Measurements from ENCODE around the gene MLC1. TPM values are rescaled to one million over a fixed set of nuclear protein-coding genes. Genes with fewer than 3 reads are reported as not detected.

Gene MLC1
- total RNA-seq, 1 donor from 2014 or later: 0.66 TPM

DNA sequence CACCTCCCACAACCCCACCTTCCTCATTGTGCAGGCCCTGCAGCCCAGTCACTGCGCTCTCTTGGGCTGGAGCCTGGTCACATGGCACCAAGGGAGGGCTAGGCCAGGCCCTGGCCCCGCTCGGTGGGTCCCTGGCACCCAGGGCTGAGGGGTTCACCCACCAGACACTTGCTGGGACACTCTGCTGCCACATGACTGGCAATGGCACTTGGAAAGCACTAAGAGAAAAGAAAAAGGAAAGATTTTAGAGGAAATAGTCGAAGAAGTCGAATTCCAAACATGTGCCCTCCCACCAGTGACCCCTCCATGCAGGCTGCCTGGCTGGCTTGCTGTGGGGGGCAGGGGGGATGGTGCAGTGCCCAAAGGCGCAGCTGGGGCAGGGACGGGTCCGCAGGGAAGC lies 14.9 kb downstream of the MLC1 start:
- Histone ChIP-seq H3K27ac (replicated peaks) (no peak overlapping the region), H3K27me3 (ENCODE audit: low read depth) (peaks cover 67% of the 10 kb centered on the region), H3K4me3 (no peak overlapping the region), H3K4me1 (no peaks in the 10 kb centered on the region), H3K9me3 (replicated peaks) (no peaks in the 10 kb centered on the region), H3K36me3 (no peaks in the 10 kb centered on the region)
- TF ChIP-seq, protein P1, sequence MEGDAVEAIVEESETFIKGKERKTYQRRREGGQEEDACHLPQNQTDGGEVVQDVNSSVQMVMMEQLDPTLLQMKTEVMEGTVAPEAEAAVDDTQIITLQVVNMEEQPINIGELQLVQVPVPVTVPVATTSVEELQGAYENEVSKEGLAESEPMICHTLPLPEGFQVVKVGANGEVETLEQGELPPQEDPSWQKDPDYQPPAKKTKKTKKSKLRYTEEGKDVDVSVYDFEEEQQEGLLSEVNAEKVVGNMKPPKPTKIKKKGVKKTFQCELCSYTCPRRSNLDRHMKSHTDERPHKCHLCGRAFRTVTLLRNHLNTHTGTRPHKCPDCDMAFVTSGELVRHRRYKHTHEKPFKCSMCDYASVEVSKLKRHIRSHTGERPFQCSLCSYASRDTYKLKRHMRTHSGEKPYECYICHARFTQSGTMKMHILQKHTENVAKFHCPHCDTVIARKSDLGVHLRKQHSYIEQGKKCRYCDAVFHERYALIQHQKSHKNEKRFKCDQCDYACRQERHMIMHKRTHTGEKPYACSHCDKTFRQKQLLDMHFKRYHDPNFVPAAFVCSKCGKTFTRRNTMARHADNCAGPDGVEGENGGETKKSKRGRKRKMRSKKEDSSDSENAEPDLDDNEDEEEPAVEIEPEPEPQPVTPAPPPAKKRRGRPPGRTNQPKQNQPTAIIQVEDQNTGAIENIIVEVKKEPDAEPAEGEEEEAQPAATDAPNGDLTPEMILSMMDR (IDR thresholded peaks at IDR 0.05; ENCODE audit: borderline replicate concordance): no peak
- intact Hi-C loops (cut with micrococcal nuclease): no loop called here
- no peak for DNase-seq

DNA sequence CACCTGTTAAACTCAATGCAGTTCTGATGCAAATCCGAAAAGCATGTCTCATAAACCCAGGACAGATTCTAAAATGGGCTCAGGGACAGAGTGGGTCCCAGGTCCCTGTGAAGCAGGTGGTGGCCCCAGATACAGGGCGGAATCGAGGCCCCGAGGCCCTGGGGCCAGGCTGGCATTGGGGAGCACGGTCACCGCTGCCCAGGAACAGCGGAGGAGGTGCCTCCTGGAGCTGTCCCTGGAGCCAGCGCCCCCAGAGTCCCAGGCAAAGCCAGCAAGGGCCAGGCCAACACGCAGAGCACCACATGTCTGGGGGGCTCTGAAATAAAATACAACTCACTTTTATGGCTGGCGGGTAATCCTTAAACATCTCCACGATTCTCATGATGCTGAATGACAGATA lies 17.1 kb downstream of the MLC1 start:
- Histone ChIP-seq H3K4me1 (no peaks in the 10 kb centered on the region), H3K4me3 (no peak overlapping the region), H3K27ac (replicated peaks) (no peak overlapping the region), H3K27me3 (ENCODE audit: low read depth) (peaks cover 69% of the 10 kb centered on the region), H3K9me3 (replicated peaks) (no peaks in the 10 kb centered on the region), H3K36me3 (no peaks in the 10 kb centered on the region)
- no peak for DNase-seq
- TF ChIP-seq, protein P1 (IDR thresholded peaks at IDR 0.05; ENCODE audit: borderline replicate concordance): no peak
- intact Hi-C loops (cut with micrococcal nuclease): no loop called here

DNA sequence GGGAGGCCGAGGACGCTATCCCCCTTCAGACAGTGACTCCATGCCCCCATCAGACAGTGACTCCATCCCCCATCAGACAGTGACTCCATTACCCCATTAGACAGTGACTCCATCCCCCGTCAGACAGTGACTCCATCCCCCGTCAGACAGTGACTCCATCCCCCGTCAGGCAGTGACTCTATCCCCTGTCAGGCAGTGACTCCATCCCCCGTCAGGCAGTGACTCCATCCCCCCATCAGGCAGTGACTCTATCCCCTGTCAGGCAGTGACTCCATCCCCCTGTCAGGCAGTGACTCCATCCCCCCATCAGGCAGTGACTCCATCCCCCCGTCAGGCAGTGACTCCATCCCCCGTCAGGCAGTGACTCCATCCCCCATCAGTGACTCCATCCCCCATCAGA lies 18.0 kb downstream of the MLC1 start:
- Histone ChIP-seq H3K9me3 (replicated peaks) (no peaks in the 10 kb centered on the region), H3K27ac (replicated peaks) (no peak overlapping the region), H3K4me3 (no peak overlapping the region), H3K4me1 (no peaks in the 10 kb centered on the region), H3K36me3 (no peaks in the 10 kb centered on the region), H3K27me3 (ENCODE audit: low read depth) (peaks cover 69% of the 10 kb centered on the region)
- TF ChIP-seq, protein P1 (IDR thresholded peaks at IDR 0.05; ENCODE audit: borderline replicate concordance): no peak
- DNase-seq: no peak
- intact Hi-C loops (cut with micrococcal nuclease): no loop called here

DNA sequence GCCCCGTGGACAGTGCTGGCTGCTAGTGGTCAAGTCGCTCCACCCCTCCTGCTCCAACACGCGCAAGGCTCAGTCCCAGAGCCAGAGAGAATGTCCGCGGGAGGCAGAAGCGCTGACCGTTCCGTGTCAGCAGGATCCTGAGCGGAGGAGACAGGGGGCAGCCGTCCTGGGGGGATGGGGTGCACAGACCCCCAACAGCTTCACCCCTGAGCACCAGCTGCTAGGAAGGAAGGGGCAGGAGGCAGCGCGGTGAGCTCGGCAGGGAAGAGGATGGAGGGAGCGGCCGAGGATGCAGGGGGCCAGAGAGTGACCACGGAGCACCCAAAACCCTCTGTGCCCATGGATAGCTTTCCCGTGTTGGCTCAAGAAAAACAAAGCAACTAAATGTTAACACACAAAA lies 20.8 kb downstream of the MLC1 start:
- H3K27me3 ChIP-seq (ENCODE audit: low read depth): peaks cover 71% of the 10 kb centered on the region
- no peaks in the 10 kb centered on the region for H3K9me3 ChIP-seq (replicated peaks)
- intact Hi-C loops (cut with micrococcal nuclease): no loop called here
- no peak overlapping the region for H3K4me3 ChIP-seq
- no peak overlapping the region for H3K27ac ChIP-seq (replicated peaks)
- no peaks in the 10 kb centered on the region for H3K36me3 ChIP-seq
- no peak for DNase-seq
- peaks cover 5% of the 10 kb centered on the region for H3K4me1 ChIP-seq
- TF ChIP-seq, protein P1 (IDR thresholded peaks at IDR 0.05; ENCODE audit: borderline replicate concordance): no peak

DNA sequence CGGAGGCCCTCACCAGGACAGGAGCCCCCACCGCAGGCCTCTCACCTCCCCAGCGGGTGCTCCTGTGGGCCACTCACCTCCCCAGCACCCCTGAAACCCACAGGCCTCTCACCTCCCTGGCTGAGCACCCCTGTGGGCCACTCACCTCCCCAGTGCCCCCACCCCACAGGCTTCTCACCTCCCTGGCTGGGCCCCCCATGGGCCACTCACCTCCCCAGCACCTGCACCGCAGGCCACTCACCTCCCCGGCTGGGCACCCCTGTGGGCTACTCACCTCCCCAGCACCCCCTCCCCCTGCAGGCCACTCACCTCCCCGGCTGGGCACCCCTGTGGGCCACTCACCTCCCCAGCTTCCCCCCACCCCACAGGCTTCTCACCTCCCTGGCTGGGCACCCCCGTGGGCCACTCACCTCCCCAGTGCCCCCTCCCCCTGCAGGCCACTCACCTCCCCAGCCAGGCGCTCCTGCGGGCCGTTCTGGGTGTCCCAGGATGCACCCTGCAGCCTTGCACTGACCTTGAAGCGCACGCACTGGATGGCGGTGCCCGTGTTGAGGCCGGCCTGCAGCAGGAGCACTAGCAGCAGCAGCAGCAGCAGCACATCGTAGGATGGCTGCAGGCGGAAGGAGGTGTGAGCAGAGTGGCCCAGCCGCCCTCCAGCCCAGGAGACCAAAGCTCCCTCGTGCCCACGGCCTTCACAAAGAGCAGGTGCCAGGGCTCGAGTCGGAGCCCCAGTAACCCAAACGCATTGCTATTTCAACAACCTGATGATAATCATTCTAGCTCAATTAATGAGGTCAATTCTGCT lies 21.4 kb downstream of the MLC1 start:
- intact Hi-C loops (cut with micrococcal nuclease): no loop called here
- peaks cover 78% of the 10 kb centered on the region for H3K27me3 ChIP-seq (ENCODE audit: low read depth)
- DNase-seq: no peak

More for the DNA sequence above, 21.4 kb downstream of the MLC1 start:
- Histone ChIP-seq H3K4me1 (peaks cover 12% of the 10 kb centered on the region), H3K36me3 (no peaks in the 10 kb centered on the region), H3K9me3 (replicated peaks) (no peaks in the 10 kb centered on the region), H3K27ac (replicated peaks) (no peak overlapping the region), H3K4me3 (no peak overlapping the region)
- TF ChIP-seq, protein P1 (IDR thresholded peaks at IDR 0.05; ENCODE audit: borderline replicate concordance): no peak

Data from left ventricle myocardium inferior (tissue), 1 donor.